PC-3 (cell line): ENCODE results near the gene STAG1. TPM values are rescaled to one million over a fixed set of nuclear protein-coding genes. Genes with fewer than 3 reads are reported as not detected.
"Not testable (repeated sequence)": the region's sequence is repeated elsewhere in the genome, so short reads cannot be mapped to it uniquely, and the experiment has no call there.

Experiments used
- ATAC-seq: fragments of 200-7000 bp; cut with Tn5 transposase; 2 replicates; pipeline ENCODE4 v1.9.1; 2020; ENCODE audit warnings: mild to moderate bottlenecking, moderate library complexity
- BruUV-seq: library from RNA; stranded (reverse); fragments of 400-500 nt; replicated peaks from 2 replicates; lab custom pipeline; 2021; lab: Mats Ljungman, UMichigan
- CTCF ChIA-PET: fragments of 300-600 bp; sonication (Branson Sonifier 250); formaldehyde crosslinking; loops from one replicate; lab custom pipeline; 2022; ENCODE audit warnings: antibody characterized with exemption; lab: Charles Lee
- POLR2A ChIA-PET: fragments of 300-600 bp; sonication (Branson Sonifier 250); formaldehyde crosslinking; loops from one replicate; lab custom pipeline; 2022; ENCODE audit warnings: antibody characterized with exemption; ENCODE audit not compliant: unreplicated experiment; lab: Charles Lee
- DNase-seq: peaks from one replicate; pipeline ENCODE4 v3.0.0-alpha.2; 2015
- H2AFZ ChIP-seq: fragments of 300-600 bp; sonication (generic); 2 replicates; pipeline ENCODE4 v1.6.0; 2016; ENCODE audit warnings: antibody characterized with exemption, low read length
- H3F3A ChIP-seq: fragments of 300-600 bp; sonication (generic); one replicate; pipeline ENCODE4 v1.6.0; 2017; ENCODE audit warnings: antibody characterized with exemption, low read length, control low read depth, mild to moderate bottlenecking; ENCODE audit not compliant: unreplicated experiment
- H3K27ac ChIP-seq: fragments of 300-600 bp; sonication (generic); 2 replicates; pipeline ENCODE4 v1.5.1; 2016; ENCODE audit warnings: mild to moderate bottlenecking, low read length
- H3K27me3 ChIP-seq: fragments of 300-600 bp; sonication (generic); 2 replicates; pipeline ENCODE4 v1.6.1; 2016; ENCODE audit warnings: low read length, mixed read lengths
- H3K36me3 ChIP-seq: fragments of 300-600 bp; sonication (generic); 2 replicates; pipeline ENCODE4 v1.6.1; 2016; ENCODE audit warnings: low read depth, mixed run types, low read length, mixed read lengths
- H3K4me1 ChIP-seq: fragments of 300-600 bp; sonication (generic); 2 replicates; pipeline ENCODE4 v1.5.1; 2016; ENCODE audit warnings: low read length; ENCODE audit not compliant: insufficient read depth
- H3K4me2 ChIP-seq: fragments of 300-600 bp; sonication (generic); 2 replicates; pipeline ENCODE4 v1.6.0; 2016; ENCODE audit warnings: low read length
- H3K4me3 ChIP-seq: fragments of 300-600 bp; sonication (generic); 2 replicates; pipeline ENCODE4 v1.5.1; 2016; ENCODE audit warnings: mild to moderate bottlenecking, low read length, mixed read lengths
- H3K79me2 ChIP-seq: fragments of 300-600 bp; sonication (generic); 2 replicates; pipeline ENCODE4 v1.6.1; 2017; ENCODE audit warnings: low read length, mixed read lengths
- H3K9ac ChIP-seq: fragments of 300-600 bp; sonication (generic); 2 replicates; pipeline ENCODE4 v1.6.0; 2016; ENCODE audit warnings: mild to moderate bottlenecking, low read length
- H3K9me2 ChIP-seq: fragments of 300-600 bp; sonication (generic); replicated peaks from 2 replicates; pipeline ENCODE4 v1.6.1; 2016; ENCODE audit warnings: mixed run types, low read length, mixed read lengths
- H3K9me3 ChIP-seq: fragments of 300-600 bp; sonication (generic); 2 replicates; pipeline ENCODE4 v1.6.1; 2016; ENCODE audit warnings: low read length, mixed read lengths
- H4K20me1 ChIP-seq: fragments of 300-600 bp; sonication (generic); 2 replicates; pipeline ENCODE4 v1.6.1; 2016; ENCODE audit warnings: low read length, mixed read lengths
- EZH2 ChIP-seq: fragments of 300-600 bp; sonication (generic); IDR thresholded peaks from one replicate; pipeline ENCODE4 v1.6.1; 2017; ENCODE audit warnings: antibody characterized with exemption, mild to moderate bottlenecking, low read length; ENCODE audit not compliant: unreplicated experiment
- EZH2phosphoT487 ChIP-seq: fragments of 300-600 bp; sonication (generic); IDR thresholded peaks from 2 replicates; pipeline ENCODE4 v1.6.1; 2018; ENCODE audit warnings: mild to moderate bottlenecking, antibody characterized with exemption, low read length, borderline replicate concordance
- intact Hi-C: fragments of 100-400 bp; cut with micrococcal nuclease; formaldehyde crosslinking; loops from 2 replicates; pipeline ENCODE4 v1.9.0; 2023
- total RNA-seq: library from RNA; depleted of rRNA; stranded (reverse); fragments of >200 nt; gene quantifications from 2 replicates; pipeline ENCODE4 v1.2.3, GENCODE V29; 2014
- TF ChIP-seq, protein P1 (sequence below): fragments of 300-600 bp; sonication (generic); conservative IDR thresholded peaks from 2 replicates; pipeline ENCODE4 v1.5.1; 2017; ENCODE audit warnings: antibody characterized with exemption, low read depth, mild to moderate bottlenecking, low read length

STAG1 gene
- total RNA-seq, 1 experiment from 2014 or later = 14.6 TPM

DNA sequence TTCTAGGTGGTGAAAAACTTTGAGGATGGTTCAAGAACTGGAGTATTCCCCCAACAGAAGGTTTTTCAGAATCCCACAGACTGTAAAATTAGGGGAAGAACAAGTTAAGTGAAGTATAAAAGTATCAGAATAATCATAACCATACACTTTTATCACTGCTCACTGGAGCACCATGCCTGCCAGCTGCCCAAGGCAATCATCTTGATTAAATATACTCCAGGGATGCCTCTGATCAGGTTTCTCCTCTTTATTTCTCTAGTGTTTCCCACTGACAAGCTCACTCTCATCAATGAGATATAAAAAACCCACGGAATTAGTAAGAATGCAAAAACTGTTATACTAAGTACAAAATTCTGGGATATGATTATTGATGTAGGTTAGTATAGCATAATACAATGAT is 108.0 kb downstream of the STAG1 start:
- CTCF ChIA-PET = no interaction called here
- BruUV-seq = no TSS peak

DNA sequence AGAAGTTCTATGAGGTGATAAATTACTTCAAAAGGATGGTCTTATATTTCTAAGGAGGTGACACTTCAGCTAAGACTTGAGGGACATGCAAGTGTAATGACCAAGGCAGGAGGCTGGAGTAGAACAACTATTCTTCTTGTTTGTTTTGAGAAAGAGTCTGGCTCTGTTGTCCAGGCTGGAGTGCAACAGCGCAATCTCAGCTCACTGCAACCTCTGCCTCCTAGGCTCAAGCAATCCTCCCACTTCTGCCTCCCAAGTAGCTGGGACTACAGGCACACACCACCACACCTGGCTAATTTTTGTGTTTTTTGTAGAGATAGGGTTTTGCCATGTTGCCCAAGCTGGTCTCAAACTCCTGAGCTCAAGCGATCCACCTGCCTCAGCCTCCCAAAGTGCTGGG is 108.8 kb downstream of the STAG1 start:
- H3K9ac ChIP-seq, BruUV-seq, H3K9me2 ChIP-seq, H3K4me2 ChIP-seq, H3K27me3 ChIP-seq, DNase-seq, H3K27ac ChIP-seq, ATAC-seq, intact Hi-C loops, POLR2A ChIA-PET, H4K20me1 ChIP-seq, H3K4me3 ChIP-seq, CTCF ChIA-PET, H3F3A ChIP-seq, H3K36me3 ChIP-seq, H2AFZ ChIP-seq, H3K4me1 ChIP-seq, H3K9me3 ChIP-seq: not testable (repeated sequence)
- peaks cover 77% of the 10 kb centered on the region for H3K79me2 ChIP-seq

More for the DNA sequence above, 108.0 kb downstream of the STAG1 start:
- POLR2A ChIA-PET = no interaction called here
- H3K79me2 ChIP-seq = peaks cover 77% of the 10 kb centered on the region
- no peak overlapping the region for H3K4me3 ChIP-seq
- H3K9me3 ChIP-seq = no peaks in the 10 kb centered on the region
- ATAC-seq = no peak
- no peak overlapping the region for H2AFZ ChIP-seq
- no peak overlapping the region for H3K27ac ChIP-seq
- no peak for TF ChIP-seq EZH2
- TF ChIP-seq EZH2phosphoT487 = no peak
- TF ChIP-seq, protein P1, sequence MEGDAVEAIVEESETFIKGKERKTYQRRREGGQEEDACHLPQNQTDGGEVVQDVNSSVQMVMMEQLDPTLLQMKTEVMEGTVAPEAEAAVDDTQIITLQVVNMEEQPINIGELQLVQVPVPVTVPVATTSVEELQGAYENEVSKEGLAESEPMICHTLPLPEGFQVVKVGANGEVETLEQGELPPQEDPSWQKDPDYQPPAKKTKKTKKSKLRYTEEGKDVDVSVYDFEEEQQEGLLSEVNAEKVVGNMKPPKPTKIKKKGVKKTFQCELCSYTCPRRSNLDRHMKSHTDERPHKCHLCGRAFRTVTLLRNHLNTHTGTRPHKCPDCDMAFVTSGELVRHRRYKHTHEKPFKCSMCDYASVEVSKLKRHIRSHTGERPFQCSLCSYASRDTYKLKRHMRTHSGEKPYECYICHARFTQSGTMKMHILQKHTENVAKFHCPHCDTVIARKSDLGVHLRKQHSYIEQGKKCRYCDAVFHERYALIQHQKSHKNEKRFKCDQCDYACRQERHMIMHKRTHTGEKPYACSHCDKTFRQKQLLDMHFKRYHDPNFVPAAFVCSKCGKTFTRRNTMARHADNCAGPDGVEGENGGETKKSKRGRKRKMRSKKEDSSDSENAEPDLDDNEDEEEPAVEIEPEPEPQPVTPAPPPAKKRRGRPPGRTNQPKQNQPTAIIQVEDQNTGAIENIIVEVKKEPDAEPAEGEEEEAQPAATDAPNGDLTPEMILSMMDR = no peak
- no peak for DNase-seq
- intact Hi-C loops = no loop called here
- no peaks in the 10 kb centered on the region for H3K36me3 ChIP-seq
- H3K27me3 ChIP-seq = no peaks in the 10 kb centered on the region
- no peaks in the 10 kb centered on the region for H3K9me2 ChIP-seq
- no peaks in the 10 kb centered on the region for H3F3A ChIP-seq
- no peak overlapping the region for H3K4me2 ChIP-seq
- H4K20me1 ChIP-seq = no peaks in the 10 kb centered on the region; the same call in 1 of the 2 replicates
- H3K4me1 ChIP-seq = no peaks in the 10 kb centered on the region
- no peak overlapping the region for H3K9ac ChIP-seq

DNA sequence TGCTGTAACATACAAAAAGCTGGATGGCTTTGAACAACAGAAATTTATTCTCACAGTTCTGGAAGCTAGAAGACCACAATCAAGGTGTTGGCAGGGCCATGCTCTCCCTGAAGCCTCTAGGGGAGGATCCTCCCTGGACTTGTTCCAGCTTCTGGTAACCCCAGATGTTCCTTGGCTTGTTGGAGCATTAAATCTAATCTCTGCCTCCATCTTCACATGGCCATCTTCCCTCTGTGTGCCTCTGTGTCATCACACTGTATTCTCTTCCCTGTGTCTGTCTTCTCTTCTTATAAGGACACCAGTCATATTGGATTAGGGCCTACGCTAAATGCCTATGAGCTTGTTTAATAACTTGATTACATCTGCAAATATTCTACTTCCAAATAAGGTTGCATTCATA is 109.5 kb downstream of the STAG1 start:
- H3F3A ChIP-seq = no peaks in the 10 kb centered on the region
- no TSS peak for BruUV-seq
- H4K20me1 ChIP-seq = no peaks in the 10 kb centered on the region; the same call in 1 of the 2 replicates
- no peaks in the 10 kb centered on the region for H3K36me3 ChIP-seq
- no peak overlapping the region for H3K9ac ChIP-seq
- no peaks in the 10 kb centered on the region for H3K27me3 ChIP-seq
- no peaks in the 10 kb centered on the region for H3K4me1 ChIP-seq
- intact Hi-C loops = no loop called here
- H3K4me3 ChIP-seq = no peak overlapping the region
- CTCF ChIA-PET = interaction anchor here (0.7 kb wide), 1 partner anchor 10 kb away, joined by 13 read pairs; no protein-coding TSS in a partner anchor
- POLR2A ChIA-PET = no interaction called here
- H3K4me2 ChIP-seq = no peak overlapping the region
- ATAC-seq = no peak
- H3K9me3 ChIP-seq = no peaks in the 10 kb centered on the region
- H2AFZ ChIP-seq = no peak overlapping the region
- no peaks in the 10 kb centered on the region for H3K9me2 ChIP-seq
- TF ChIP-seq, protein P1 = no peak
- TF ChIP-seq EZH2phosphoT487 (no peak), EZH2 (no peak)
- no peak overlapping the region for H3K27ac ChIP-seq
- no peak for DNase-seq
- peaks cover 72% of the 10 kb centered on the region for H3K79me2 ChIP-seq
